RWPE1 (cell line): ENCODE data around the gene PTPRZ1.

Experiments
- CTCF ChIA-PET: fragments of 350-600 bp; sonication (Branson Sonifier 250); formaldehyde crosslinking; extraction: SDS; loops from one replicate; lab custom pipeline; 2021; lab: Yijun Ruan, JAX
- POLR2A ChIA-PET: fragments of 400-600 bp; formaldehyde crosslinking; extraction: SDS; loops from one replicate; lab custom pipeline; 2020; ENCODE audit warnings: antibody characterized with exemption; ENCODE audit not compliant: low non-redundant PET; lab: Yijun Ruan, JAX
- DNase-seq: peaks from one replicate; pipeline ENCODE4 v3.0.0; 2012; ENCODE audit warnings: low spot score
- H3K27ac ChIP-seq: fragments of 450-650 bp; 2 replicates; pipeline ENCODE4 v1.5.1; 2017
- TF ChIP-seq, protein P1 (sequence below): fragments of 450-650 bp; conservative IDR thresholded peaks from 2 replicates; pipeline ENCODE4 v1.5.1; 2017; ENCODE audit warnings: low read depth, mild to moderate bottlenecking

Gene PTPRZ1

DNA sequence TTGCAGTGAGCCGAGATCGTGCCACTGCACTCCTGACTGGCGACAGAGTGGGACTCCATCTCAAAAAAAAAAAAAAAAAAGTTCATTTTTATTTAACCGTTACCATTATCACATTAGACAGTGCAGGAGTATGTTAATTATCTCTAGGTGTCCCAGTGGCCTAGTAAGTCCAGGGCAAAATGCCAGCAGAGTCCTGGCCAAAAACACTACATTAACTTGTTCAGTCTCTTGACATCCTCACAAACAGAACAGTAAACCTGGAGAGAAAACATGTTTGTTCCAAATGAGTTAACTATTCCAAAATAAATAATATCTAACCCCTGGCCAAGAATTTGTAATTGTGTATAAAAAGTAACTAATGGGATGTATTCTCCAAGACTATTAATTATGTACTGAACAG, 43.2 kb downstream of the PTPRZ1 start:
- TF ChIP-seq, protein P1, sequence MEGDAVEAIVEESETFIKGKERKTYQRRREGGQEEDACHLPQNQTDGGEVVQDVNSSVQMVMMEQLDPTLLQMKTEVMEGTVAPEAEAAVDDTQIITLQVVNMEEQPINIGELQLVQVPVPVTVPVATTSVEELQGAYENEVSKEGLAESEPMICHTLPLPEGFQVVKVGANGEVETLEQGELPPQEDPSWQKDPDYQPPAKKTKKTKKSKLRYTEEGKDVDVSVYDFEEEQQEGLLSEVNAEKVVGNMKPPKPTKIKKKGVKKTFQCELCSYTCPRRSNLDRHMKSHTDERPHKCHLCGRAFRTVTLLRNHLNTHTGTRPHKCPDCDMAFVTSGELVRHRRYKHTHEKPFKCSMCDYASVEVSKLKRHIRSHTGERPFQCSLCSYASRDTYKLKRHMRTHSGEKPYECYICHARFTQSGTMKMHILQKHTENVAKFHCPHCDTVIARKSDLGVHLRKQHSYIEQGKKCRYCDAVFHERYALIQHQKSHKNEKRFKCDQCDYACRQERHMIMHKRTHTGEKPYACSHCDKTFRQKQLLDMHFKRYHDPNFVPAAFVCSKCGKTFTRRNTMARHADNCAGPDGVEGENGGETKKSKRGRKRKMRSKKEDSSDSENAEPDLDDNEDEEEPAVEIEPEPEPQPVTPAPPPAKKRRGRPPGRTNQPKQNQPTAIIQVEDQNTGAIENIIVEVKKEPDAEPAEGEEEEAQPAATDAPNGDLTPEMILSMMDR, result no peak
- ChIA-PET POLR2A (no interaction called here), CTCF (no interaction called here)
- DNase-seq, result no peak
- no peak overlapping the region for H3K27ac ChIP-seq

DNA sequence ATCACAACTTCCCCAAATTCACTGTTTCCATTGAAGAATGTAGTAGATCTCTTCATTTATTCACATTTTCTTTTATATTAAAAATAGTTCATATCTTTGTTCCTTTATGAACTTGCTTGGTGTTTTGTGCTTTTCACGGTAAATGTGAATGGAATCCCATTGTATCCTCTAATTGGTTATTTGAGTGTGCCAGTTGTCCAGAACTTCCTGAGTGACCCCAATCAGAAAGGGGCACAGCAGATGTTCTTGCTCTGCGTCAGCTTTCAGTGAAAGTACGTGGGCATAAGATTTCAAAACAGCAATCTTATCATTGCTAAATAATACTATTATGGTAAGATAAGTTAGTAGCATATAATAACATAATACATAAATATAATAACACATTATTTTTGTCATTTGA, 47.0 kb downstream of the PTPRZ1 start:
- ChIA-PET POLR2A (no interaction called here), CTCF (no interaction called here)
- H3K27ac ChIP-seq, result no peak overlapping the region
- TF ChIP-seq, protein P1, result no peak
- DNase-seq, result no peak

DNA sequence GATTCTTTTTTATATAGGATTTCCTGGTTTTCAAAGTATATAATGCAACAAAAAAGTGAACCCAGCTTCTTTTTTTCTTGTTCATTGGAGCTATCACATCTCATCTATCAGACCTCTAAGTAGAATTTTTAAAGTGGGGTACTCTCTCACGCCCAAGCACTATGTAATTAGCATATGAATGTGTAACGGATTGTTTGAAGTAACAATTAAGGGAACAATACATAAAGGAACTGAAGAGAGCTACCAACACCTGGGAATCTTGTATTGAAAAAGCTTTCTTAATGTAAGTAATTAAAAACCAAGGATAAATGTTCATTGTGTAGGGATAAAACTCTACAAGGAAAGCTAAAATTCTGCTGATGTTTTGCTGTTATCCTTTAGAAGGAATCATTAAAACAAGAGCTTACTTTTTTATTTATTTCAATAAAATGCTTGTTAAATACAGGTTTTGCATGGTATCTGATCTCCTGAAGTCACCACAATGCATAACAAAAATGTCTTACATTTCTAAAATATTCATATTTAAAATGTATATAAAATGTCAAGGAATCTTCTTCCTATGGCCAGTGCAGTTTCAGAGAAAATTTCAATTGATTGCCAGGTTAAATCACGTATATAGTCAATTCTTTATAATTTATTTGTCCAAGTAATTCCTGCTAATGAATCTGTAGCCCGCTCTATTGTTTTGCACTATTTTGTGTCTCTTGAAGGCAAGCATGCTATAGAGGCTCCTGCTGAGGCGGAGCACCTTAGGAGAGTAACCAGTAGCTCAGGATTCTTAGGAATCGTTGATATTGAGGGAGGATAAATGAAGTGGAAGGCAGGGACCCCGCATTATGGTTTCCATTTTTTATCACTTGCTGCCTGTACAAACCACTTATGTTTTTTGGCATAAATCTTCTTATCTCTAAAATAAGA, 51.6 kb downstream of the PTPRZ1 start:
- TF ChIP-seq, protein P1, result no peak
- ChIA-PET POLR2A (no interaction called here), CTCF (no interaction called here)
- no peak for DNase-seq
- no peak overlapping the region for H3K27ac ChIP-seq

DNA sequence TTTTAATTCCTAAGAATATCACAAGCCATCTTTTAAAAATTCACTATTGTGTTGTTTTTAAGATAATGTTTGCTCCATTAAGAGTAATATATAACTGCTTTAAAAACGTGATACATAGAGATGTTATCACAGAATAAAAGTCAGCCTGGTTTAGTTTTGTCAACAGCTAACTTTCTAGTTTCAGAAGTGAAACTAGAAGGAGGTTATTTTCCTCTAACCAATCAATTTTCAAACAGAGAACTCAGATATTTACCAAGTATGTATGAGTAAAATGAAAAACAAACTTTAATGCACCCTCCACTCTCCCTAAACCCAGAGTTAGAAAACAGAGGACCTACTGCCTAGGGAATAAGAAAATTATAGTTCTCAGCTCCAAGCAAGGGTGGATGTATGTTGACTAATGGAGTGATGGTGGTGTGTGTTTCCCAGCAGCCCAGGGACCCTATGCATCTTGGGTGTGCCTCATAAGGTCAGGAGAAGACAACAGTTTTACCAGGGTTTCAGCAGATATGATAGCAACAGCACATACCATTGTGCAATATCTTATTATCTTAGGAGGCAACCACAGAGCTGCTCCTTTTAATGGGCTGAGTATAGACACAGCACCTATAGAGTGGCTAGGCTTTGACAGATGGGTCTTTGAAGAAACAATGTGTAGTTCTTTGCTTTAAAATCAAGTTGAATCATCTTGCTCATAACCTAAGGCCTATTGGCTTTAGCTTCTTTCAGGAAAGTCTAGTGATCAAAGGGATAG, 58.4 kb downstream of the PTPRZ1 start:
- ChIA-PET CTCF (no interaction called here), POLR2A (no interaction called here)
- no peak for DNase-seq
- TF ChIP-seq, protein P1, result no peak
- no peak overlapping the region for H3K27ac ChIP-seq

DNA sequence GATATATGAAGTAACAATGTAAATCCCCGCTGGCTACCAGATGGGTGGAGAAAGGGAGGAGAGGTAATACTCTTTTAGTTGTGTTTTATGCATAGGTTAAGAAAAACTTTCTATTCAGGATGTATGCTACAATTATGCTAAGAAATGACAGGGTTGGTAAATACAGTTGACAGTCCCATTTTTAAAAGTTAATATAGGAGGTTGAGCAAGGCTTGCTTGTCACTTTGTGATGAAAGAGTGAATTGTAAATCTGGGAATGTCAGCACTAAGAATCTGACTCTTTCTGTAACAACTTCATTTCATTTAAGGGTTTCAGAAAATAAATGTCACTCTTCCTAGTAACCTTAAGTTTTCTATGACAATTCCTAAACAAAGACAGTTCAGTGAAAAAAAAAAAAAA, 59.8 kb downstream of the PTPRZ1 start:
- ChIA-PET POLR2A (no interaction called here), CTCF (no interaction called here)

DNA sequence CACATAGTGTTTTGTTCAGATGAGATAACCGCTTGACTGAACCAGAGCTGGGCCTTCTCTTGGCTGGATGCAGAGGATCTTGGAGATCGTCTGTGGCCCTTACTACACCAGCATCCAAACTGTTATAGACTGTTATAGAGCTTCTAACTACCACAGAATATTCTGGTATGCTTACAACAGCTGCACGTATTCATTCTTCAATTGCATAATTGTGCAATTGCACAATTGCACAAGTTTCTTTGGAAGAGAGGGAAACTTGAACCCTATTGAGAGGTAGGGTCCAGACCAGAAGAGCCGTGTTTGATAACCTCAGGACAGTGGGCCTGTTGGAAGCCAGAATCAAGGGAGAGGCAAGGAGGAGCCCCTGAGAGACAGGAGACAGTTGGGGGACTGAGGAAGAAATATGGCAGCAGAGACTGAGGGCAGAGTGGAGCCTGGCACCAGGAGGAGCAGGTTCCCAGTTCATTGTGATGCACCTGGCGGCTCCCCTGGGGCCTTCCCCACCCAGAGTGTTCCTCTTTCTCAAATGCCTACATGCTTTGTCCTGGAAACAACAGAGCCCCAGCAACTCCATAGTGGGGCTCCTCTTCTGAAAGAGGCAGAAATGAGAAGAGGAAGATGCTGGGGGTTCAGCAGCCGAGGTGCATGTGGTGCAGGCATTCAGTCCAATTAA, 64.1 kb downstream of the PTPRZ1 start:
- CTCF ChIA-PET, result interaction anchor here (0.7 kb wide), 1 partner anchor 57 kb away, joined by 3 read pairs; no protein-coding TSS in a partner anchor
- no peak overlapping the region for H3K27ac ChIP-seq
- POLR2A ChIA-PET, result no interaction called here
- no peak for DNase-seq
- TF ChIP-seq, protein P1, result no peak

More for the DNA sequence above, 59.8 kb downstream of the PTPRZ1 start:
- H3K27ac ChIP-seq, result no peak overlapping the region
- no peak for DNase-seq
- TF ChIP-seq, protein P1, result no peak
